GM21786 (cell line): ENCODE results near the gene NR6A1.

ENCODE experiments used
- ATAC-seq: cut with Tn5 transposase; IDR thresholded peaks from one replicate; pipeline ENCODE4 v1.9.1; 2021; ENCODE audit not compliant: unreplicated experiment

The NR6A1 gene

DNA sequence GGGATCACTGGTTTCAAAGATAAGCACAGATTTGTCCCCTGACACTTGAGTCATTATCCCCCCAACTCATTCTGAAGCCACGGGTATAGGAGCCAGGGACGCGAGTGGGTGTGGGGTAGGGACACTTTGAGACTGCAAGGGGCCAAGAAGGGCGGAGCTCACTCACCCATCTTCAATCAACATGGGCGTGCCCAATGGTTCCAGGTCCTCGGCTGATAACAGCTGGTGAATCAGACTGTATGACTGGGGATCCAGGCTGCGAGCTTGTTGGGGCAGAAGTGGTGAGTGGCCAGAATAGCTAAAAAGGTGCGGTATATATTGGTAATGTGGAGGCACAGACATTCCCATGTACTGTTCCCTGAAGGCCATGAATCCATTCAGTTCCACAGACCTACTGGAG lies 233.2 kb downstream of the NR6A1 start:
- ATAC-seq, result no peak

DNA sequence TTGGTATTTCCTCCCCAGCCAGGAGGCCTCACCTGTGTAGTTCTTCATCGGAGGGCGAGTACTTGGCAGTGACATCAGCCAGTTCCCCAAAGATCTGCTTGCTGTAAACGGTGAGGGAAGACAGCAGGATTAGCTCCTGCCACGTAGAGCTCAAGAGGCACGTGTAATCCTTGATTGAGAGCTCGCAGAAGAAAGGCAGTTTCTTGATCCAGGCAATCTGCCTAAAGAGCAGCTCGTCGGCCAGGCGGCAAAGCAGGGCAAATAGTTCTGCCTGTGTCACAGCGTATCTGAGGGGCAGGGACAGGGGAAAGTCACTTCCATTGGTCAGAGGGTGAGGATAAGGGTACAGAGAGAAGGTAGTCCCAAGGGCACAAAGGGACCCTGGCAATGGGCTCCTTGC lies 235.3 kb downstream of the NR6A1 start:
- ATAC-seq, result no peak

DNA sequence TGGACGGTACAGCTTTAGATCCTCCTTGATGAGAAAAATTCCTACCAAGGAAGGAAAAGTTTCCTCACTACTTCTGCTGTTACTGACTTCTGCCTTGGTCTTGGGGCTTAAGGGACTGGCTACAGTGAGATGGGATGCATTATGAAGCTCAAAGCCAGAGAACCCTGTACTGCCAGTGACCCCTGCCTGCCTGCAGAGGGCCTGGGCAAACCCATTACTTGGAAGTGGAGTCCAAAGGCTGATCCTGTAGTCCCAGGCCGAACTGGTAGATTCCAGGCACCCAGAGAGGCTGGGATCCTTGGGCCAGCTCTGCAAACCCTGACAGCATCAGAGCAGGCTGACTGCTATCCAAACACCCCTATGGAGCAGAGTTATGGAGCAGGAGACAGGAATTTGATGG lies 238.2 kb downstream of the NR6A1 start:
- no peak for ATAC-seq

DNA sequence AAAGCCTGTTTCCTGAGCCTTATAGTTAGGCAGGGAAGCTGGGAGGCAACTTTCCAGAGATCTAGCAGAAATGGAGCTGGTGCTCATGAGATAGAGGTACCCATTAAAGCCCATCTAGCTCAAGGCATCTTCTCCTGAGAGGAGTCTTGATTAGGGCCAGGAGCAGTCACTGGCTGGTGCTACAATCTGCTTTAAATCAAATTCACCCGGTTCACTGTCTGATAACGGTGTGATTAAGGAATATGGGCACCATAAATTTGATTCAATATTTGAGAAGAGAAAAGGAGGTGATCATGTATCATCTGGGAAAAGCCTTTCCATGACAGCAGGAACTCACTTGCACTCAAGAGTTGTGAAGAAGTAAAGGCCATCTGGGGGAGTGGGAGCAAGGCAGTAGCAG lies 240.0 kb downstream of the NR6A1 start:
- ATAC-seq, result no peak

DNA sequence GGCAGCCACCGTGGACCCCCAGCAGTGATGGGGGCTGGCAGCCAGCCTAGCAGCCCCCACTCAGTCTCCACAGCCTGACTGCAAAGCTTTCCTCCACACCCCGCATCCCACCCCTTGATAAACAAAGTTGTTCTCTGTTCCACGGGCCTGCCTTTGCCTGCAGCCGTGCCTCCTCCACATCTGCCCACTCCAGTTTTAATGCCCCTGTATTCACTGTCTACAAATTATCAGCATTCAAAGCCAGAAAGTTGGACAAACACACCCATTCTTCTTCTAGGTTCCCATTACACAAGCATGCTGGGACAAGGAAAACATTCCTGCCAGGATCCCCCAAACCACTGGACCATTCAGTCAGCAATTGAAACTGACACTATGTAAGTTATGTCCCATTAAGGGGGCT lies 240.9 kb downstream of the NR6A1 start:
- ATAC-seq, result no peak

DNA sequence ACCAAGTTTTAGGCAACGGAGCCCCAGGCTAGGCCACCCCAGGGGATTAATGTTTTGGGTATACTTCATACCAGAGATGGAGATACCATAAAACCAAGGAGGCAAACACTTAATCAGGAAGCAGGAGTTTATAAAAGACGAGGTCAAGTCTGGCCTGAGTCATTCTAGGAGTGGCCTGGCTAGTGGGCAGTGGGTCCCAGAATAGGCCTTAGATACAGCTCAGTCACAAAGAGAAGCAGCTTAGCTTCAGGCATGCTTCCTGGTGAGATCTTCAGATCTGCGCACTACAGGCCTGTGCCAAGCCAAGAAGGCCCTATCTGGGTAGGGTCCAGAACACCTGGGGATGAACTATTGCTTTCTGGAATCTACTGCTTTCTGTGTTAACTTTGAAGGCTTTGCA lies 243.3 kb downstream of the NR6A1 start:
- no peak for ATAC-seq

DNA sequence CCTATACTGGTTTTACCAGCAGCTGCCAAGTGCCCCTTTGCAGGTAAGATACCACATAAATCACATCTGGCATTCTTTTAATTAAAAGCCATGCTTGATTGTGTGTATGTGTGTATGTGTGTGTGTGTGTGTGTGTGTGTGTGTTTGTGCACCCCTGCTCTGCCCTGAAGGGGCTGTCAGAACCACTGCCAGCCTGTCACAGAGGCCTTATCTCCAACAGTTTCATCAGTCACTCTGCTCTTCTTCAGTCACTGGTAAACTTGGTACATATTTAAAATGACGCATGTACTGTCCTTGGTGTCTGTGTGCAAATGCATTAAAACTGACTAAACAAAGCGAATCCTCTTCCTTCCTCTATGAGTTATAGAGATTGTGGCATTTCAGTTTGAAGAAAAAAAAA lies 244.9 kb downstream of the NR6A1 start:
- no peak for ATAC-seq

DNA sequence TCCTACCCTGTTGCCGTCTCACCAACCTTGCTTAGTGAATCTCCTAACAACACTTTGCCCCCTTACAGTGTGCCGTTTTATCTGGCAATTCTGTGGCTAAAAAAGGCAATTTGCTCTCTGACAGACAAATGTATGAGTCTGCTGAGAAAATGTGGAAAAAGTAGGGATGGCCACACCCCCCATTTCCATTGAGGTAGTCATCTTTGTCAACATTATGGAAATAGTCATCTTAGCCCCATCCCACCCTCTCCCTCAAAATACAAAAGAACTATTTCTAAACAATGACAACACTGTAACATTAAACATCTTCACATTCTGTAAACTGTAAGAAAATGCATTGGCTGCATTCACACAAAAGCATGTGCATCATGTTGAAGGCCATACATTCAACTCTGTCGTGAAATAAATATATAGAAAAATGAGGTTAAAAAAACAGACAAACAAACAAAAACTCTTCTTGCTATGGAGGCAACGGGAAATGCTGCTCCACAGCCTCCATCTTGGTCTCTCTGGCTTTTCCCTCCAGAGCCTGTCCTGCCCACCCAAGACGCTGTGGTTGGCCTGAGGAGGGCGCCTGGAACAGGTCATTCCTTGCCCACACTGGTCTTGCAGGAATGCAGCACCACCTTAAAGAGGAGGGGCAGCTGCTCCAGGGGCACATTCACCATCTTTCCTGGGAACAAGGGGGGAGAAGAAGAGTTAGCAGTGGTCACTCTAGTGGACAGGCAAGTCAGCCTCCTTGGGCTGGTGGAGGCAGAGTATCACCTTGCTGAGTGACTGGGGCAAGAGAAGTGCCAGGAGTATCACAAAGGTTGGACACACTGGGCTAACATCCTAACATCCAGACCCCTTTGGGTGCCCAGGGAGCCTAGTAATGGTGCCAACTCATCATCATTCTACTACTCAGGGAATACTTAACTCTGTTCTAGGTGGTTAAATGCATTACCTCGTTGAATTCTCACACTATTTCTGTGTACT lies 248.7 kb downstream of the NR6A1 start:
- ATAC-seq, result no peak

DNA sequence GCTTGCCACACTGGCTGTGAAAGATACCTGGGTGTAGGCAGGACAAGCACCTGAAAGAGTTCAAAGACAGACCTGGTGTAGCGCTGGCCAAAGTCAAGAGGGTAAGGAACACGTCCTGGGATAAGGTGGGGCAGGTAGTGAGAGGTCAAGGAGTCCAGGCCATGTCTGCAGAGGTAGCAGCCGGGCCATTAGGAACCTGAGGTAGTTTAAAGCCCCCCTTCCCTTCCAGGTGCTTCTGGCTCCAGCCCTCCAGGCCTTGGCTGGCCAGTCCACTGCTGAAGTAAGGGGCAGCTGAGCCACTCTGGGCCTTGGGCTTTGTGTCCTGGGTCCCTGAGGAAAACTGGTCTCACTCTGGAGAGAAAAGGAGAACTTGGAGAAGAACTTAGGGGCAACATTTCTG lies 250.0 kb downstream of the NR6A1 start:
- no peak for ATAC-seq

DNA sequence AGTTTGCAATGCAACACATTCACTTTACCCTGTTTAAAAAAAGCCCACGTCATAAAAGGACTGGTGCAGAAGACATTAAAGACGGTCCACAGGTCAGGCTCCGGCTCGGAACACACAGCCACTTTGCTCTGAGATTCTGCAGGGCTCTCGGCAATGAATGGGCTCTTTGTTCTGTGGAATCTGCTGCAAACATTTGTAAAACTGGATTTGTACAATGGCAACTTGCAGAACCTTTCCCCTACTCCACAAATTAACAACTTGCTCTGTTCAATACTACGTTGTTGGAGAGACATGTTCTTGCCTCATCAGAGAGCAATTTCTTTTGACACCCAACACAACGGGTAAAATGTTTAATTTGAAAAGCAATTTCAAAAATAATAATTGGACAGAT lies 250.9 kb downstream of the NR6A1 start:
- ATAC-seq, result no peak

DNA sequence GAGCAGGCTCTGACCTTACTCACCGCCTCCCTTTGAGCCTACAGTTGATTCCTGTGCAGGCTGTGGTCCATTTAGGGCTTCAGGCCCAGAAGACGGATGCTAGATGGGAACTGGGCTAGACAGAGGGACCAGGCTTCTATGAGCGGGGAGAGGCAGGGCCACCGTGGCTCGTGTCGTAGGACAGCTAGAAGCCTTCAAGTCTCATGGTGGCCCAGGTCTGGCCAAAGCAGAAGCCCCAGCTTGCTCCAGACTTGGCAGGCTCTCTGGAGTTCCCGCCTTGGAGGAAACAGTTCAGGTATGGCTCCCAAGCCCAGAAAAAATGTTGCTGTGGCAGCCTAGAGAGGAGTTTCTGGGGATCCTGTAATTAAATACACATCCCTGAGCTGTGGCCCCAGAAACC lies 253.0 kb downstream of the NR6A1 start:
- ATAC-seq, result no peak

DNA sequence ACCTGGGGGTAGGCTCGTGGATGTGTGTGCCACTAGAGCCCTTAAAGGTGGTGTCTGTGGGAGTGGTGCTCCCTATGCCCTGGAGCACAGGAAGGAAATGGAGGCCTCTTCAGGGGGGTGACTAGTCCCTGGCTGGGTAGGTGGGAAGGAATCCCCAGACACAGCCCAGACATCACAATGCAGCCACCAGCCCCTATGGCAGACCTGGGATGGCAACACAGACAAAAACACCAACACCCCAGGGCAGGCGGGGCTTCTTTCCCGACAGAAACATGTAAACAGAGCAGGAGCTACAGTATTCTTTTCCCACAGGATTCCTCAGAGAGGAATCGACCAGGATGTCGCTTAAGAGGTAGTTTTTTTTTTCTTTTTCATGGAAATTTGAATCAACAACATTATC lies 253.5 kb downstream of the NR6A1 start:
- ATAC-seq, result no peak

DNA sequence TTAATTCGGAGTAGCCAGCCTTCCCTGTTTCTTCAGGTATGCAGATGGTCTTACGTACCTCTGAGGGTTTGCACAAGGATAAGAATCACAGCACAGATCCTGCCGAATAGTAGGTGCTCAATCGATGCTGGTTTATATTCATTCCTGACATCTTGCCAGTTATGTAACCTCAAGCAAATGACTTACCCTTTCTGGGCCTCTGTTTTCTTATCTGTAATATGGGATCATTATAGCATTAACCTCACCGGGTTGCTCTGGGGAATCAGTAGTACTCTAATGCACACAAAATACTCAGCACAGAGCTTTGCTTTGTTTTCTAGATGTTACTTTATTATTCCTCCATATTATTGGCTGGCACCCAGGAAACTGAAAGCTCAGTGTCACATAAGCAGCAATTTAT lies 256.2 kb downstream of the NR6A1 start:
- no peak for ATAC-seq

DNA sequence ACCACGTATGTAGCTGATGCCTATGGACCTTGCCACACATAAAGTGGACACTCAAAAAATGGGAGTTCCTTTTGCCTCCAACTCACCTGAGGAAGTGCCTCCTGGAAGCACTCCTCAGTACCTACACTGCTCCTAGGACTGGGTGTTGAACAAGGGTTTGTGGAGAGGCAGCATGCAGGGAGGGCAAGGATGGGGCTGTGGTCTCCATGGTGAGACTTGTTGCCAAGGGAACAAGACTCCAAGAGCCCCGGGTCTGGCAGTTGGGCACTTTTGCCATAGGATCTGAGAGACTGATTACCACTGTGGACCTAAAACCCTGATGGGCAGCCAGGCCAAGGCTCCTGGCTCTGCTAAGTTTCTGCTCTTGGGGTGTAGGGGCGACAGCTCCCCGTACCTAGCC lies 257.0 kb downstream of the NR6A1 start:
- ATAC-seq, result no peak

DNA sequence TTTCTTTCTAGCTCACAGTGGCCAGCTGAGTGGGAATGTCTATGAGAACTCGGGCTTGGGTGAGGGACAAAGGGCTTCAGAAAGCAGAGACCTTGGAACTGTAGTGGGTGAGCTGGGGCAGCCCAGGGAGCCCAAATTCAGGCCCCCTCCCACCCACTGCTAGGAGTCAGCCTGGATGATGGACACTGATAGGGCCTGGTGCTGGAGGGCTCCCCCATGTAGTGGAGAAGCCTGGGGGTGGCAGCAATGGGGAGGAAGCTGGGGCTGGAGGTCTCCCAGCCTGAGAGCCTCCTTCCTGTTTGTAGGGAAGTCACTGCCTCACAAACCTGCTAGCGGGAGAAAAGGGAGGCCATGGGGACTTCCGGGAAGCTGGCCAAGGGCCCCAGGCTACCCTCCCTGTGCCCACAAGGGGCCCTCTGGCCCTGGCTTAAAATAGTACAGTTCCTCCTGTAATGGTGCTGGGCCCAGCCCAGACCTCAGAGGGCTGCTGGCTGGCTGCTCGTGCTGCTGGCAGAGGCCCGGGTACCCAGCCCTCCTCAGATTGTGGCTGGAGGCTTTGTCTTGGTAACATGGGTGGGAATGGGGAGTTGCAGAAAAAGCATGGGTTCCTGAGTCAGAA lies 257.6 kb downstream of the NR6A1 start:
- ATAC-seq, result no peak

DNA sequence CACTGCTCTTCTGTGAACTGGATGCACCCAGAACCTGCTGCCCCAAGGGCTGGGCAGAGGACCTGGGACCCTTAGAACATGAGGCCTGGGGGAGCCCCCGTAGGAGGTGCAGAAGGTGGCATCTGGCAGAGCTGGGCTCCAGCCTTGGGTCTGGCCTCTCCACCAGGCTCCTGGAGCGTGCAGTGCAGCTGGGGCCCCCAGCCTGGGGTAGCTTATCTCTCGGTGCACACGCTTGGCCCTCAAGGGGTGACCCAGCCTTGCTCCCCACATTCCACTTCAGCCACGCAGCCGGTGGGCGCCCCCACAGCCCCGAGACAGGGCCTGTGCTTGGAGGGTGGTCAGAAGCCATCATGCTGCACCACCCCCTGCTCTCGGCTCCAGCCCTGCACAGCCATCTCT lies 258.3 kb downstream of the NR6A1 start:
- no peak for ATAC-seq

DNA sequence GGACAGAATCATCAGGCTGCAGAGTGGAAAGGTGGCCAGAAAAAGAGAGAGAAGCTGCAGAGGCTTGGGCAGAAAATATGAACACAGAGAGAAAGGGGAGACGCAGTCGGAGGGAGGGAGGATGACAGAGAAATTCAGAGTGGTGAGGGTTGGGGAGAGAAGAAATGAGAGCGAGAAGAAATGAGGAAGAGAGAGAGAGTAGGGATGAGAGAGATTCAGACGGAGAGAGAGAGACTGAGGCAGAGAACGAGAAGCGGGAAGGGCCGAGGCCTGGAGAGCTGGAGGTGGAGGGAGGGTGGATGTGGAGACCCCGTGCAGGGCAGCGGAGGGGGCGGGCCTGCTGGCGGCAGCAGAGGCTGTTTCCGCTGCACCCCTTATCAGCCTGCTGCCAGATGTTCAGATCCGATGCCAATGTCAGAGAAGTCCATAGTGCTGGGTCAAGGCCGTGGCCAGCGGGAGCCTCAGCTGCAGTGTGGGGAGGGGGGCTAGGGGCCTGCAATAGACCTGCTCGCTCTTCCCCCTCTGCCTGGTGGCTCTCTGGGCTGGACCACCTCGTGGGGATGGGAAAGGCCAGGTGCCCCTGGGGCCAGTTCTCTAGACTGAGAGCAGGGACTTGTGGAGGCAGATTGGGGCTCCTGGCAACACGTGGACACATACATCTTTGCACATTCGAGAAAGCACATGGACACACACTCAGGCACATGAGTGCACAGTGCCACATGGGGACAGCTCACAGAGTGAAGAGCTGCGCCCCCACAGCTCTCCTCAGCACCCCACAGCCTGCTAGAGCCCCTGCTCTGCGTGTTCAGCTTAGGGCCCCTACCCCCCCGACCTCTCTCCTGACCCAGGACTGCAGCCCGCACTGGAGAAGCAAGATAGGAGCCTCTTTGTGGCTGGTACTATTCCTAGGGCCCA lies 259.0 kb downstream of the NR6A1 start:
- no peak for ATAC-seq

DNA sequence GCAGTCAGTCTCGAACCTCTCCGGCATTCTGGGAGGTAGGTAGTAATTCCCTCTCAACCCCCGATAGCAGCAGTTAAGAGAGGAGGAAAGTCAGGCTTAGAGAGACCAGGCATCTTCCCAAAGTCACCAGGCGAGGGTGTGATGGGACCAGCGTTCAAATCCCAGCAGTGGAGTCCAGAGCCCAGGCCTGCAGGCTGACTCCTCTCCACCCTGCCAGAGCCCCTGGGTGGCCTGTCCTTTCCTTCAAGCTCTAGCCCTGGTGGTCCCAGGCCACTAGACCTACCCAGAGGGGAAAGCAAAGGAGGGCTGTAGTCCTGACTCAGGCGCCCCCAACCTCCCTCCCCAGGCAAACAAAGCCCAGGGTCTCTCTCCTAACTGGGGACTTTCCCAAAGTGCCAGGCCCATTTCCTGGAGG lies 259.7 kb downstream of the NR6A1 start:
- no peak for ATAC-seq

DNA sequence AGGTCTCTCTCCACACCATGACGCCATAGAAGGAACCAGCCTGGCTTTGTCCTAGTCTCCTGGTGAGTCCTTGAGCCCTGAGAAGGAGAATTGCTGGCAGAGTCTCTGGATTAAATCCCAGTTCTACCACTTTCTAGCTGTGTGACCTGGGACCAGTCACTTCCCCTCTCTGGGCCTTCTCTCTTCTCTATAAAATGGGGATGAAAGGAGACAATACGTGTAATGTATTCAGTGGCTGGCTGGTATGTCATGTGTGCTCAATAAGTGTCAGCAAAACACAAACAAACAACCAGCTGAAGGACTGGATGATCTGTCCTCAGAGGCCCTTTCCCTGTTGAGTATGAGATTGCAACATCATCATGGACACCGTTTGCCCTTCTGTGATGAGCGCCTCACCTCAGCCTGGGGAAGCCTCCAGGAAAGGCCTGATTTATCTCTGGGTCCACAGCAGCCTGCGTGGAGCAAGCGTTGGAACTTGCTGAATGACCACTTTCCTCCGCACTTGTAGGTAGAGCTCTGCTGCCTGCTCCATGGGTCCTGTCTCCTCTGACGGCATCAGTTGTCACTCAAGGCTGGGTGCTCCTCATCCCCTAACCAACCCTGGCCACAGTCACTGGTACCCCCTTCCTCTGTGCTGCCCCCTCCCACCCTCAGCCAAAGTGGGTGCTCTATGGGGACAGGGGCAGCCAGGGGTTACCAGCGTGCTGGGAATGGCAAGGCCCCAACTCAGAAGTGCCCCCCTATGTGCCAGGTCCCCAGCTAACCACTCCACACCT lies 260.3 kb downstream of the NR6A1 start:
- ATAC-seq, result no peak

DNA sequence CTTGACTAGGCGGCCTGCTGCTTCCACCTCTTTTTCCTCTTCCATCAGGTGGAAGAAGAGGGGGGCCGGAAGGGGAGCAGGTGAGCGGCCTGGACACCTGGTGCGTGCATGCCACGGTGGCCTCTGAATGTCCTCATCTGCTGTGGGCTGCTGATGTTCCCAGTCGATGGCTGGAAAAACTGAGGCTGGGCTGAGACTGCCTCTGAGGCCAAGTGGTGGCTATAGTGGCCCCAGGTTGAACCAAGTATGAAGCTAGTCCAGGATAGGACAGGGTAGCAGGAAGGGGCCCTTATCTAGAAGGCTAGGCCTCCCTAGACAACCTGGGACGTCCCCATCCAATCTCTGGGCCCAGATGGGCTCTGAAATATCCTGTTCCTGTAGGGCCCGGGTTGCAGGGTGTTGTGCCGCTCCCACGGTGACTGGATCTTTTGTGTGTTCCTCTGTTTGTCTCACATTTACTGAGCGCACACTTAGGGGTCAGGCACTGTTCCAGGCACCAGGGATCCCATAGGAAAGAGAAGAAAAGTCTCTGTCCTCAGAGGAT lies 263.2 kb downstream of the NR6A1 start:
- no peak for ATAC-seq
